ENCODE results near the gene ANKS6. TPM values are rescaled to one million over a fixed set of nuclear protein-coding genes. Genes with fewer than 3 reads are reported as not detected.

The ANKS6 gene
- total and polyA plus RNA-seq, 4 donors, result 1.9 to 6.3 (median 2.9) TPM

- Histone ChIP-seq H3K4me1 (ENCODE audit: control insufficient read depth in 4 of 4, insufficient read depth in 4 of 4, low read length in 3 of 4) (no peaks in the 10 kb centered on the region), H3K27me3 (ENCODE audit: control insufficient read depth in 4 of 4, insufficient read depth in 4 of 4, low read length in 3 of 4) (no peaks in the 10 kb centered on the region), H3K36me3 (ENCODE audit: control insufficient read depth in 4 of 4, insufficient read depth in 3 of 4, low read depth in 1 of 4, low read length in 3 of 4) (peaks cover 0 to 2% (median 0%) of the 10 kb centered on the region in 4 donors), H3K4me3 (ENCODE audit: low read depth in 1 of 3, low read length in 3 of 3) (no peak overlapping the region), H3K27ac (ENCODE audit: low read depth in 1 of 2, low read length in 2 of 2) (no peak overlapping the region), H3K9ac (ENCODE audit: low read depth in 1 of 2, low read length in 2 of 2) (no peak overlapping the region), H3K9me3 (ENCODE audit: control insufficient read depth in 4 of 4, low read length in 3 of 4) (no peaks in the 10 kb centered on the region)
- 97% methylated on average over 11 of the region's 11 CpGs for WGBS
- TF ChIP-seq EGR1 (IDR thresholded peaks at IDR 0.05; ENCODE audit: low read depth in 2 of 2) (no peak), RXRA (IDR thresholded peaks at IDR 0.05) (no peak), FOXA1 (IDR thresholded peaks at IDR 0.05) (no peak), NR2F2 (IDR thresholded peaks at IDR 0.05) (no peak), MAX (IDR thresholded peaks at IDR 0.05) (no peak), FOXA2 (IDR thresholded peaks at IDR 0.05) (no peak), HNF4A (conservative IDR thresholded peaks at IDR 0.05) (no peak), REST (IDR thresholded peaks at IDR 0.05) (no peak), HNF4G (IDR thresholded peaks at IDR 0.05) (no peak), SP1 (IDR thresholded peaks at IDR 0.05) (no peak)
- no peak for DNase-seq (ENCODE audit: low spot score)
Observed at GRCh38 chr9:98780059-98780749, 16.2 kb downstream of the ANKS6 start.

DNA sequence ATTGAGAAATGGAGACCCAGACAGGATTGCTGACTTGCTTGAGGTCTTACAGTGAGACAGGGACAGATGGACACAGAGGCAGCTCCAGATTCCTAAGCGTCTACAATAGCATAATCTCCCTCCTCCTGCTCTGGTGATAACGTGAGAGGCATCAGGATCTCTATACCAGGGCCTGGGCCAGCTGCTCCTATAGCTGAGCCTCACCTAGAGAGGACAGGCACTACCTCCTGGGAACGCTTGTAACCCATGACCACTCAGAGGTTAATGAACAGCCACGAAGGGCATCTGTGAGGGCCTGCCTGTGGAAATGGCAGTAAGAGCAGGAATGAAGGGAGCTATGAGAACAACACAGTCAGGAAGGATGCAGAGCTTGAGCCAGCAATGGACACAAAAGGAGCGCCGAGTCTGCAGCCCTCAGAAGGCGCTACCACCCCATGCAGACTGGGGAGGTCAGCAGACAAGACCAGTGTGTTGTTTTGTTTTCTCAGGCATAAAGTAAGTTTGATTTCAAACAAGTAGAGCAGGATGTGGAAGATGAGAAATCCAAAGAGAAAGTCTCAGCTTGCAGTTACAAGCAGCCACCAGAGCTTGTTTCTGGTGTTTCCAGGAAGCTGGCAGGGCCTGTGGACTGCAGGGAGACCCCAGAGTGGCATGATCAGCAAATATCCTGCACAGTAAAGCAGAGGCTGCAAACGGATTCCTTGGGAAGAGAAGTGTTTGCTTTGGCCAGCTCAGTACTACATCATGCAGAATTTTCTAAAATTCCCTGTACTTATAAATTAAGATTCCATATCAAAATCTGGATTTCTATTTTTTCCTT lies 17.4 kb downstream of the ANKS6 start:
- Histone ChIP-seq H3K9me3 (ENCODE audit: control insufficient read depth in 4 of 4, low read length in 3 of 4) (no peaks in the 10 kb centered on the region), H3K36me3 (ENCODE audit: control insufficient read depth in 4 of 4, insufficient read depth in 3 of 4, low read depth in 1 of 4, low read length in 3 of 4) (peaks cover 0 to 2% (median 0%) of the 10 kb centered on the region in 4 donors), H3K27ac (ENCODE audit: low read depth in 1 of 2, low read length in 2 of 2) (no peak overlapping the region), H3K27me3 (ENCODE audit: control insufficient read depth in 4 of 4, insufficient read depth in 4 of 4, low read length in 3 of 4) (no peaks in the 10 kb centered on the region), H3K4me3 (ENCODE audit: low read depth in 1 of 3, low read length in 3 of 3) (no peak overlapping the region), H3K9ac (ENCODE audit: low read depth in 1 of 2, low read length in 2 of 2) (no peak overlapping the region), H3K4me1 (ENCODE audit: control insufficient read depth in 4 of 4, insufficient read depth in 4 of 4, low read length in 3 of 4) (no peaks in the 10 kb centered on the region)
- DNase-seq (ENCODE audit: low spot score), result no peak
- TF ChIP-seq YY1 (IDR thresholded peaks at IDR 0.05), result no peak
- TF ChIP-seq REST (IDR thresholded peaks at IDR 0.05), result no peak
- no peak for TF ChIP-seq FOXA2 (IDR thresholded peaks at IDR 0.05)
- no peak for TF ChIP-seq MAX (IDR thresholded peaks at IDR 0.05)
- TF ChIP-seq EGR1 (IDR thresholded peaks at IDR 0.05; ENCODE audit: low read depth in 2 of 2), result no peak
- TF ChIP-seq SP1 (IDR thresholded peaks at IDR 0.05), result no peak
- TF ChIP-seq HNF4G (IDR thresholded peaks at IDR 0.05), result no peak
- TF ChIP-seq RXRA (IDR thresholded peaks at IDR 0.05), result no peak
- no peak for TF ChIP-seq CTCF (IDR thresholded peaks at IDR 0.05; ENCODE audit: low read depth, low read length, missing input control)
- TF ChIP-seq FOXA1 (IDR thresholded peaks at IDR 0.05), result no peak
- no peak for TF ChIP-seq RAD21 (IDR thresholded peaks at IDR 0.05)
- WGBS, result 73% methylated on average over 8 of the region's 8 CpGs
